Pulmonary artery endothelial cell (primary cell): ENCODE measurements around the gene SLC22A2. TPM values are rescaled to one million over a fixed set of nuclear protein-coding genes. Genes with fewer than 3 reads are reported as not detected.

ENCODE experiments used
- DNase-seq: peaks from one replicate; pipeline ENCODE4 v3.0.0-alpha.2; 2011; ENCODE audit warnings: low read depth, low spot score
- total RNA-seq: library from RNA; depleted of rRNA; stranded (reverse); fragments of >200 nt; gene quantifications from 2 replicates; pipeline ENCODE4 v1.2.3, GENCODE V29; 2014

The SLC22A2 gene
- total RNA-seq, 1 donor from 2014 or later, result not detected

DNA sequence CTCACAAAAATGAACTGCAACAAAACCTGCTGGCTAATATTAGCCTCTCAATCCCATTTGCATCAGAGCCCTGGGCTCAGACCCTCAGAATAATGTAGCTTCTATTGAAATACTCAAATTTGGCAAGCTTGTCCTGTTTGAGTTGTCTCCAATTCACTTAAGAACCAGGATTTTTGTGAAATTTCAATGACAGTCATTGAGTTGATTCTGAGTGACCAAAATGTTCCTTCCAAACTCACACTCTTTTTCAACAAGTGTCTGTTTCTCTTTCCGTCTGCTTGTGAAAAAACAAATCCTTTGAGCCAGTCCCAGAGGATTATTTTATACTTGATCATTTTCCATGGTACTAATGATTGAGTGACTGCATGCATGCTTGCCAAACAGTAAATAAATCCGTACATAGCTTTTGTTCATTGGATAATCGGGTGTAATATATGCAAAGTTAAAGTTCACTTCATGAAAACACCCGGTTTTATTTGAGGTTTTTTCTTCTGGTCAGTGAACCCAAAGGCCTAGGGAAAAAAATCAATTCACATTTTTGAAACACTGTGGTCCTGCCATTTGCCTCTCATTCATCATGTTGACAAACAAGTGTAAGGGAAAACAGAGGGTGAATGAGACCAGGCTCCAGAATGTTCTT is 16.4 kb upstream of the SLC22A2 start:
- DNase-seq, result no peak

GRCh38 chr6:160273750-160274149 is 15.1 kb upstream of the SLC22A2 start:
- no peak for DNase-seq

DNA sequence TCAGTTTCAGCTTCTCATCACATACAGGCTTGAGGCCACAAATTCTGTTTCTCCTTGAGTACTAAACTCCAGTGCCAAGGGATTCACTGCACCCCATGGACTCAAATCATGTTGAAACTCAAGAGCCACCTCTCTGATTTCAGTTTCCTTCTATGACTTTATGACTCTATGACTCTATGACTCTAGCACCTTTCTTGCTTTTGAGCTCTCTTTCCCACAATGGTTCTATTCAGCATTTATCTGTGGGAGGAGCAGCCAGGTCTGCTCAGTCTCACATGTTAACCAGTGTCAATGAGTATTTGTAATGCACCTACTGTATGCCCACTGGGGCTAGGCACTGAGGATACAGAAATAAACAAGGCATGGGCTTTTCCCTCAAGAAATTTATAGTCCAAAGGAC is 14.6 kb upstream of the SLC22A2 start:
- DNase-seq, result no peak

DNA sequence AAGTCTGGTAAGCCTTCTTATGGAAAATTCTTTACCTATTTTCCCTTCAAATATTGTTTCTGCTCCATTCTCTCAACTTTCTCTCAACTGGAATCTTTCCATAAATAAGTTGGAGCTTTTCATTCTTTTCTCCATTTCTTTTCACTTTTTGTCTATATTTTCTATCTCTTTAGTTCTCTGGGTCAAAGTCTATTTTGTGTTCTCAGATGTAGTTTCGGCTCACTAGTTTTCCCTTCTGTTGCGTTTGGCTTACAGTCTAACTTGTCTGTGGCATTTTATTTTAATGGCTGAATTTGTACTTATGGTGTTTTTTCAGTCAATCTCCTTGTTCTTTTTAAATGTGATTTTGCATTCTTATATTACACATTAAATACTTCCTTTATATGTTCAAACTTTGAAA is 14.1 kb upstream of the SLC22A2 start:
- no peak for DNase-seq

GRCh38 chr6:160270347-160270746 is 11.7 kb upstream of the SLC22A2 start:
- DNase-seq, result no peak

DNA sequence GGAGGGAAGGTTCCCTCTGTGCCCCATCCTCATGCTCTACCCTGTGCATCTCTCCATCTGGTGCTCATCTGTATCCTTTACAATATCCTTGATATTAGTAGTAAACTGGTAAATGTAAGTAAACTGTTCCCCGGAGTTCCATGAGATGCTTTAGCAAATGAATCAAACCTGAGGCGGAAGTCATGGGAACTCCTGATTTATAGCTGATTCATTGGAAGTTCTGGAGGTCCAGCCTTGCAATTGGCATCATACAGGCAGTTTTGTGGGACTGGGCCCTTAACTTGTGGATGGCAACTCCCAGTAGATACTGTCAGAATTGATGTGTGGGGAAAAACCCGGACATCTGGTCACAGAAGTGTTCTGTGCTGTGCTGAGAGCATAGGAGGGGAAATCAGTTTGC is 11.2 kb upstream of the SLC22A2 start:
- DNase-seq, result no peak

- no peak for DNase-seq
Observed at GRCh38 chr6:160269023-160269521, 10.5 kb upstream of the SLC22A2 start.

- DNase-seq, result no peak
Observed at GRCh38 chr6:160267102-160267501, 8.5 kb upstream of the SLC22A2 start.

GRCh38 chr6:160265869-160266476 is 7.4 kb upstream of the SLC22A2 start:
- no peak for DNase-seq

- no peak for DNase-seq
Observed at GRCh38 chr6:160264061-160264612, 5.5 kb upstream of the SLC22A2 start.

DNA sequence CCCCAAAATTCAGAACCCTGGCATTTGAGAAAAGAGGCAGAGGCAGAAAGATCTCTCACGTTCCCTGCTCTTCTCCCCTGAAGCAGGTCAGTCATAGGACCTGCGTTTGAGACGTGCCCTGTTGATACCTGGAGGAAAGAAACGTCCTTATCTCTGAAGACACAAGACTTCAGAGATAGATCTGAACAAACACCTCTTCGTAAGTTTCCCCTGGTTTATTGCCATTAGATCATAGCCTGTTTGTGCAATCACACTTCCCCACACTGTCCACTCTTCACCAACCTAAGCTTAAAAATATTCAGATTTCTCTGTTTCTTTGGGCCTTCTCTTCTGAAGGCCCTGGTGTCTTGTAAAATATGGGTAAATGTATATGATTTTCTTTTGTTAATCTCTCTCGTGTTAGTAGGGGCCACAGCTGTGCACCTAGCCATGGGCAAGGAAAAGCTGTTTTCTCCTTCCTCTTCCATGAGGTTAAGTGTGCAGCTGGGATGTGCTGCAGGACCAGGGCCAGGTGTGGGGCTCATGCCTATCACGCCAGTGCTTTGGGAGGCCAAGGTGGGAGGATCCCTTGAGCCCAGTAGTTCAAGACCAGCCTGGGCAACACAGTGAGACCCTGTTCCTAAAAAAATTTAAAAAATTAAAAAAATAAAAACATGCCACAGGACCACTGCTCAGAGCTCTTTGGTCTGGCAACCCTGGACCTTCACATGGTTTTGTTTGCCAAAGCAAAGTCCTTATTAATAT is 4.7 kb upstream of the SLC22A2 start:
- no peak for DNase-seq

- DNase-seq, result no peak
Observed at GRCh38 chr6:160261991-160262680, 3.5 kb upstream of the SLC22A2 start.

DNA sequence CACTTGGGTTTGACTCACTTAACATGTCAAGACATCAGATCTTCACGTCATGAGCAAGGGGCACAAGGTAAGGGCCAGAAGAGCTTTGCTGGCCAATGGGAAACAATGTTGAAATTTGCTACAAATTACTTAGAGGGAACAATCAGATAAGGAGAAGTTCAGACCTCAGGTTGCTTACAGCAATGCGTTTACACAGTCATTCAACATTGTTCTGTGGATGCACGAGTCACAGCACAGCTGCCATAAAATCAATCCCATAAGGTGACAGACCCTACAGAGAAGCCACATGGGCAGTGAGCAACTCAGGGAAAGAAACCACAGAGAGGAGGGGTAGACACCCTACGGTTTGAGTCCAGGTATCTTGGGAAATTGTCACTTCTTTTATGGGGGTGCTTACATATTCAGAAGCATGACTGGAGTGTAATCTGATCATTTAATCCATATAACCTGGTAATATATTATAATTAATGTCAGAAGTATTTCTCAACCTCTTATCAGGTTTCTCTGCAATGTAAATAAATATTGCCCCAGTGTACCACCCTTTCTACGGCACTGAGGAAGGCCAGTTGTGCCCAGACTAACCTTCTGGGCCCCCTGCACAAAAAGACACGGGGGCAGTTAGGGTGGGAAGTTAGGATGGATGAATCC is 2.3 kb upstream of the SLC22A2 start:
- no peak for DNase-seq

GRCh38 chr6:160260367-160260766 is 1.7 kb upstream of the SLC22A2 start:
- DNase-seq, result no peak

DNA sequence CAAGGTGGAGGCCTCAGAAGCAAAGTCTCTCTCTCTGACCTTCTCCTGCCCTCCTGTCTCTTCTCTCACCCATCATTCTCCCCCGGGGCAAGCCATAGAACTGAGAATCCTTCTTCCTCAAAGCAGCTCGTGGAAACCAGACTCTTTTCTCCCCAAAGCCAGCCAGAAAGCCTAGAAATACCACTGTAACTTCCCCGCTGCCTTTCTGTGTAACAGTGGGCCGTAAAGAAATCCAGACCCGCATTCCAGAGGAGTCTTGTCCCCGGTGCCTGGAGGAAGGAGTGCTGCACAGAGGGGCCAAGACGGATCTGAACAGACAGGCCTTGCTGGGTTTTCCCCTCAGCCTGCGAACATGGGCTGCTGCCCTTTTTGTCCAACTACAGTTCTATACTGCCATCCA is 977 bp upstream of the SLC22A2 start:
- no peak for DNase-seq

GRCh38 chr6:160259143-160259425 is 463 bp upstream of the SLC22A2 start:
- no peak for DNase-seq

DNA sequence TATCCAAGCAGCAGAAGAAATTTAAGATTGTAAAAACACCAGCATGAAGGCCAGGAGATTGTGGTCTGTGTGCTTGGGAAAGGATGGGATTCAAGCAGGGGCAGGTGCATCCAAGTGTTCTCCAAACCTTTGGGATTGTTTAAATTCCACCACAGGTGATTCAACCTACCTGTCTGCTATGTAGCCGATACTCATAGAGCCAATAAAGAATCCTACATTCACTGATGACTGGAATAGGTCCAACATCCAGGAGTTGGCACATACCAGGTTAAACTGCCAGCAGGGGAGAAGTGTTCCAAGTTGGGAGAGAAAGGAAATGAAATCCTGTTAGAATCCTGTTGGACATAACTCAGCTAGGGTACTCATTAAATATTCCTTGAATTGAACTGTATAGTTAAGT is 2.2 kb downstream of the SLC22A2 start:
- DNase-seq, result no peak

GRCh38 chr6:160254467-160255312 is 3.9 kb downstream of the SLC22A2 start:
- DNase-seq, result no peak

DNA sequence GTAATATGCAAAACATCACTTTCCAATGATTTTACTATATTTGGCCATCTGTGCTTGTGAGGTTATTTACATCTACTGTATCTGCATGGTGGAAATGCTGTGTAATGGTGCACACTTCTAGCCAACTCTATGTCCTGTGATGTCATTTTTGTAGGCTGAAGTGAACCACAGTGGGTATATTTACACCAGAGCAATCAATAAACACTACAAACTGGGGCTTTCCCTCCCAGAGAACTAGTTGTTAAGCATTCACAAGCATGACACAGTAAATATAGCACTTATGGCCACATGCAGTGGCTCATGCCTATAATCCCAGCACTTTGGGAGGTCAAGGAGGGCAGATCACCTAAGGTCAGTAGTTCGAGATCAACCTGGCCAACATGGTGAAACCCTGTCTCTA is 4.9 kb downstream of the SLC22A2 start:
- no peak for DNase-seq

DNA sequence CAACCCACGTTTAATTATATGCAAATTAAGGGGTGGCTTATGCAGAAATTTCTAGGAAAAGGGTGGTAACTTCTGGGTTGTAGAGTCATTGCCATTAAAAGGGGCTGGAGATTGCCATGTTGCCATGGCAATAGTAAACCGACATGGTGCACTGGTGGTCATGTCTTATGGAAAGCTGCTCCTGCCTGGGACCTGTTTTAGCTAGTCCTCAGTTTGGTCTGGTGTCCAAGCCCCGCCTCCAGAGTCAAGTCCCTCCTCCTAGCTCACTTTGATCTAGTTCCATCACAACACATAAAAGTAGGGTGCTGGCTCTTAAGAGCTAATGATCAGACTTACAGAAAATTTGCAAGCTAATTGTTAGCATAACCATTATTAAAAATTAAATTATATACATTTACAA is 5.3 kb downstream of the SLC22A2 start:
- no peak for DNase-seq
